Measurements from ENCODE around the gene SEC14L2. TPM values are rescaled to one million over a fixed set of nuclear protein-coding genes. Genes with fewer than 3 reads are reported as not detected.
A peak's percentile ranks its signal among the peaks of the same experiment; 100 is the strongest.

The SEC14L2 gene
- total and polyA plus RNA-seq, 10 of the 15 experiments (the other 5 are each of a cell fraction or from before 2014, with no cell fraction given) = 0.08 to 4.0 (median 0.48) TPM

GRCh38 chr22:30397656-30398635, 1.1 kb downstream of the SEC14L2 start:
- FAIRE-seq = no peak
- Histone ChIP-seq H2AFZ (ENCODE audit: control insufficient read depth, low read depth, low read length) (no peak overlapping the region), H3K4me1 (ENCODE audit: control insufficient read depth, insufficient read depth, low read length) (peaks cover 13% of the 10 kb centered on the region), H3K9ac (ENCODE audit: control insufficient read depth, insufficient read depth, low read length) (no peak overlapping the region), H4K20me1 (ENCODE audit: control insufficient read depth, insufficient read depth) (no peaks in the 10 kb centered on the region), H3K4me2 (ENCODE audit: control insufficient read depth, insufficient read depth) (no peak overlapping the region), H3K27me3 (replicated peaks in 1 of 2; ENCODE audit: control insufficient read depth in 2 of 2, insufficient read depth in 2 of 2, low read length in 1 of 2) (peaks cover 4 to 9% of the 10 kb centered on the region in 2 experiments), H3K79me2 (ENCODE audit: control insufficient read depth, insufficient read depth, low read length) (no peaks in the 10 kb centered on the region), H3K9me3 (replicated peaks; ENCODE audit: control insufficient read depth, insufficient read depth, low read length) (no peaks in the 10 kb centered on the region), H3K36me3 (ENCODE audit: control insufficient read depth in 2 of 2, insufficient read depth in 2 of 2, low read length in 1 of 2) (no peaks in the 10 kb centered on the region), H3K4me3 (no peak overlapping the region), H3K27ac (ENCODE audit: control insufficient read depth, insufficient read depth) (no peak overlapping the region)
- intact Hi-C loops (cut with micrococcal nuclease; ENCODE audit: unreplicated experiment) = no loop called here
- ChIA-PET POLR2A (interaction anchor here (1.2 to 3.6 kb wide), 3 partner anchors 15 to 26 kb away, joined by 3 to 24 read pairs (median 11); no protein-coding TSS in a partner anchor), CTCF (interaction anchor here (1.2 to 10.5 kb wide), 4 partner anchors 10 to 110 kb away, joined by 5 to 172 read pairs (median 8); partner anchors contain the start of genes CASTOR1 and MTFP1), RAD21 (ENCODE audit: unreplicated experiment) (interaction anchor here (0.6 to 11.5 kb wide), 2 partner anchors 26 to 150 kb away, joined by 3 to 137 read pairs; partner anchors contain the start of gene MTFP1), SMC1A (ENCODE audit: uncharacterized antibody, unreplicated experiment) (interaction anchor here (0.8 to 0.9 kb wide), 2 partner anchors 25 to 27 kb away, joined by 3 to 5 read pairs; no protein-coding TSS in a partner anchor)
- TF ChIP-seq BCLAF1 (IDR thresholded peaks at IDR 0.05) = no peak
- no peak for TF ChIP-seq ETV6 (conservative IDR thresholded peaks at IDR 0.05 in 1 of 2, IDR thresholded peaks at IDR 0.05 in 1 of 2; ENCODE audit: borderline replicate concordance in 1 of 2, low read depth in 1 of 2)
- TF ChIP-seq RCOR1 (conservative IDR thresholded peaks at IDR 0.05; ENCODE audit: low read depth, low read length) = no peak
- no peak for TF ChIP-seq ZBTB40 (IDR thresholded peaks at IDR 0.05; ENCODE audit: borderline replicate concordance)
- no peak for TF ChIP-seq NR2C2 (IDR thresholded peaks at IDR 0.05; ENCODE audit: borderline replicate concordance, control insufficient read depth, insufficient read length, low read depth)
- peak; percentile 11; the same call in 1 of the 2 replicates for TF ChIP-seq POLR2A (IDR thresholded peaks at IDR 0.05; ENCODE audit: low read depth, low read length)
- no peak for TF ChIP-seq TCF3 (IDR thresholded peaks at IDR 0.05; ENCODE audit: borderline replicate concordance, insufficient read depth, low read depth, low read length)
- WGBS (ENCODE audit: insufficient coverage, insufficient replicate concordance, low lambda C conversion rate, missing lambda C conversion rate) = 24% methylated on average over 11 of the region's 11 CpGs
- no peak for ATAC-seq
- no peak for DNase-seq (ENCODE audit: low read depth, low spot score)
- BruUV-seq (replicated peaks) = TSS peak; percentile 17
- in situ Hi-C loops (cut with MboI) = no loop called here

Data from GM12878 (cell line).